ENCODE results near the gene CCDC102A.
"Not testable (repeated sequence)": the region's sequence is repeated elsewhere in the genome, so short reads cannot be mapped to it uniquely, and the experiment has no call there.

The CCDC102A gene

GRCh38 chr16:57564571-57565270, 28.4 kb upstream of the CCDC102A start:
- DNase-seq, result no peak

GRCh38 chr16:57563761-57564160, 27.4 kb upstream of the CCDC102A start:
- no peak for DNase-seq

GRCh38 chr16:57563487-57563750, 27.0 kb upstream of the CCDC102A start:
- DNase-seq, result no peak

- no peak for DNase-seq
These were observed 26.5 kb upstream of the CCDC102A start for GRCh38 chr16:57562669-57563486.

- no peak for DNase-seq
These were observed 25.7 kb upstream of the CCDC102A start for GRCh38 chr16:57562066-57562465.

- DNase-seq, result no peak
These were observed 22.9 kb upstream of the CCDC102A start for GRCh38 chr16:57559072-57559790.

- DNase-seq, result no peak
These were observed 20.7 kb upstream of the CCDC102A start for GRCh38 chr16:57556941-57557541.

GRCh38 chr16:57555831-57556230, 19.5 kb upstream of the CCDC102A start:
- DNase-seq, result no peak

GRCh38 chr16:57551057-57551456, 14.7 kb upstream of the CCDC102A start:
- DNase-seq, result no peak

- DNase-seq, result no peak
These were observed 13.4 kb upstream of the CCDC102A start for GRCh38 chr16:57549730-57550129.

- DNase-seq, result no peak
These were observed 12.0 kb upstream of the CCDC102A start for GRCh38 chr16:57548408-57548807.

- DNase-seq, result not testable (repeated sequence)
These were observed 11.2 kb upstream of the CCDC102A start for GRCh38 chr16:57547524-57547923.

- DNase-seq, result no peak
These were observed 7.8 kb upstream of the CCDC102A start for GRCh38 chr16:57544124-57544653.

GRCh38 chr16:57541754-57542435, 5.5 kb upstream of the CCDC102A start:
- DNase-seq, result no peak

- DNase-seq, result no peak
These were observed 4.8 kb upstream of the CCDC102A start for GRCh38 chr16:57540906-57541753.

- no peak for DNase-seq
These were observed 4.0 kb upstream of the CCDC102A start for GRCh38 chr16:57540387-57540786.

GRCh38 chr16:57539072-57539796, 2.9 kb upstream of the CCDC102A start:
- no peak for DNase-seq

GRCh38 chr16:57538235-57538721, 1.9 kb upstream of the CCDC102A start:
- no peak for DNase-seq

- no peak for DNase-seq
These were observed 1.3 kb upstream of the CCDC102A start for GRCh38 chr16:57537581-57538234.

GRCh38 chr16:57537194-57537505, 779 bp upstream of the CCDC102A start:
- no peak for DNase-seq

Measured in NCI-H1092 (cell line).